PC-9 (cell line): ENCODE data around the gene ROBO2. TPM values are rescaled to one million over a fixed set of nuclear protein-coding genes. Genes with fewer than 3 reads are reported as not detected.

Experiments
- BruUV-seq: library from RNA; stranded (reverse); fragments of 400-500 nt; replicated peaks from 2 replicates; lab custom pipeline; 2021; lab: Mats Ljungman, UMichigan
- CTCF ChIA-PET: fragments of 300-600 bp; sonication (Branson Sonifier 250); formaldehyde crosslinking; loops from one replicate; lab custom pipeline; 2022; ENCODE audit warnings: antibody characterized with exemption; lab: Charles Lee
- POLR2A ChIA-PET: fragments of 300-600 bp; sonication (Branson Sonifier 250); formaldehyde crosslinking; loops from one replicate; lab custom pipeline; 2022; ENCODE audit warnings: antibody characterized with exemption; ENCODE audit not compliant: unreplicated experiment; lab: Charles Lee
- DNase-seq, 2 experiments: peaks; one replicate each; pipeline versions ENCODE4 v3.0.0 to v3.0.0-alpha.2; 2015 to 2022; ENCODE audit warnings: mixed read lengths in 1 of 2
- H2AFZ ChIP-seq: fragments of 200-600 bp; sonication (generic); 2 replicates; pipeline ENCODE4 v1.8.1; 2017; ENCODE audit warnings: antibody characterized with exemption
- H3F3A ChIP-seq: fragments of 200-600 bp; sonication (generic); 2 replicates; pipeline ENCODE4 v1.8.1; 2017; ENCODE audit warnings: antibody characterized with exemption, mild to moderate bottlenecking, low read depth; ENCODE audit not compliant: insufficient read depth
- H3K27ac ChIP-seq: fragments of 200-600 bp; sonication (generic); 2 replicates; pipeline ENCODE4 v1.6.1; 2016; ENCODE audit warnings: mixed run types
- H3K27me3 ChIP-seq: fragments of 200-600 bp; sonication (generic); 2 replicates; pipeline ENCODE4 v1.6.1; 2016; ENCODE audit warnings: low read depth, mixed run types; ENCODE audit not compliant: insufficient read depth
- H3K36me3 ChIP-seq: fragments of 200-600 bp; sonication (generic); 2 replicates; pipeline ENCODE4 v1.6.1; 2016; ENCODE audit warnings: low read depth, mixed run types
- H3K4me1 ChIP-seq: fragments of 200-600 bp; sonication (generic); replicated peaks from 2 replicates; pipeline ENCODE4 v1.6.1; 2016; ENCODE audit warnings: mixed run types; ENCODE audit not compliant: insufficient read depth
- H3K4me2 ChIP-seq: fragments of 200-600 bp; sonication (generic); 2 replicates; pipeline ENCODE4 v1.6.1; 2017; ENCODE audit warnings: mixed run types
- H3K4me3 ChIP-seq: fragments of 200-600 bp; sonication (generic); 2 replicates; pipeline ENCODE4 v1.6.1; 2016; ENCODE audit warnings: mixed run types
- H3K79me2 ChIP-seq: fragments of 200-600 bp; sonication (generic); 2 replicates; pipeline ENCODE4 v1.6.1; 2017; ENCODE audit warnings: low read depth, mixed run types
- H3K9me2 ChIP-seq: fragments of 200-600 bp; sonication (generic); 2 replicates; pipeline ENCODE4 v1.8.1; 2017; ENCODE audit warnings: mild to moderate bottlenecking; ENCODE audit not compliant: insufficient read depth
- H3K9me3 ChIP-seq: fragments of 200-600 bp; sonication (generic); 2 replicates; pipeline ENCODE4 v1.8.1; 2016; ENCODE audit warnings: low read depth; ENCODE audit not compliant: insufficient read depth
- H4K20me1 ChIP-seq: fragments of 200-600 bp; sonication (generic); 2 replicates; pipeline ENCODE4 v1.8.1; 2017; ENCODE audit not compliant: insufficient read depth
- CTCF ChIP-seq: fragments of 200-600 bp; sonication (generic); conservative IDR thresholded peaks from 2 replicates; pipeline ENCODE4 v1.6.1; 2017; ENCODE audit warnings: mixed run types, antibody characterized with exemption, mild to moderate bottlenecking, moderate library complexity
- EZH2 ChIP-seq: fragments of 200-600 bp; sonication (generic); IDR thresholded peaks from 2 replicates; pipeline ENCODE4 v1.8.0; 2017; ENCODE audit warnings: antibody characterized with exemption, low read depth
- intact Hi-C: fragments of 100-400 bp; cut with micrococcal nuclease; formaldehyde crosslinking; loops from one replicate; pipeline ENCODE4 v1.10.0; 2022; ENCODE audit not compliant: unreplicated experiment
- total RNA-seq: library from RNA; stranded (reverse); gene quantifications from 2 replicates; pipeline ENCODE4 v1.2.3, GENCODE V29; 2021

Gene ROBO2
- total RNA-seq, 1 experiment from 2014 or later = 0.39 TPM

- no peak overlapping the region for H3K4me3 ChIP-seq
These were observed 82.8 kb downstream of the ROBO2 start for GRCh38 chr3:77122652-77123051.

GRCh38 chr3:77125966-77126365, 86.1 kb downstream of the ROBO2 start:
- no peaks in the 10 kb centered on the region for H3K79me2 ChIP-seq
- no peaks in the 10 kb centered on the region for H3K4me1 ChIP-seq
- H3K27ac ChIP-seq = no peak overlapping the region
- no peaks in the 10 kb centered on the region for H3K9me3 ChIP-seq
- H3K9me2 ChIP-seq = no peaks in the 10 kb centered on the region
- no peaks in the 10 kb centered on the region for H4K20me1 ChIP-seq
- no peaks in the 10 kb centered on the region for H3K36me3 ChIP-seq
- POLR2A ChIA-PET = no interaction called here
- no peak for DNase-seq
- H3K4me2 ChIP-seq = no peak overlapping the region
- BruUV-seq = no TSS peak
- no peak overlapping the region for H3K4me3 ChIP-seq
- CTCF ChIA-PET = no interaction called here
- TF ChIP-seq EZH2 = no peak
- TF ChIP-seq CTCF = no peak
- H2AFZ ChIP-seq = no peak overlapping the region
- no peaks in the 10 kb centered on the region for H3F3A ChIP-seq
- intact Hi-C loops = no loop called here
- no peaks in the 10 kb centered on the region for H3K27me3 ChIP-seq

More at GRCh38 chr3:77122652-77123051, 82.8 kb downstream of the ROBO2 start:
- Histone ChIP-seq H3K4me1 (no peaks in the 10 kb centered on the region), H3F3A (no peaks in the 10 kb centered on the region), H3K9me3 (no peaks in the 10 kb centered on the region), H4K20me1 (no peaks in the 10 kb centered on the region), H3K79me2 (no peaks in the 10 kb centered on the region), H2AFZ (peak overlapping the region; percentile 46; the same call in 1 of the 2 replicates), H3K4me2 (no peak overlapping the region), H3K27me3 (no peaks in the 10 kb centered on the region), H3K9me2 (no peaks in the 10 kb centered on the region), H3K27ac (no peak overlapping the region), H3K36me3 (no peaks in the 10 kb centered on the region)
- intact Hi-C loops = no loop called here
- TF ChIP-seq EZH2 = no peak
- TF ChIP-seq CTCF = no peak
- ChIA-PET CTCF (no interaction called here), POLR2A (no interaction called here)
- no TSS peak for BruUV-seq
- DNase-seq = no peak

- H4K20me1 ChIP-seq = no peaks in the 10 kb centered on the region
- no peak overlapping the region for H3K27ac ChIP-seq
- no peak for TF ChIP-seq EZH2
- no peak for TF ChIP-seq CTCF
- intact Hi-C loops = no loop called here
- no peaks in the 10 kb centered on the region for H3K9me2 ChIP-seq
- H3K36me3 ChIP-seq = no peaks in the 10 kb centered on the region
- no peaks in the 10 kb centered on the region for H3K4me1 ChIP-seq
- no peaks in the 10 kb centered on the region for H3F3A ChIP-seq
- POLR2A ChIA-PET = no interaction called here
- no peak overlapping the region for H3K4me2 ChIP-seq
- H3K27me3 ChIP-seq = no peaks in the 10 kb centered on the region
- H3K4me3 ChIP-seq = no peak overlapping the region
- BruUV-seq = no TSS peak
- H2AFZ ChIP-seq = no peak overlapping the region
- no peaks in the 10 kb centered on the region for H3K9me3 ChIP-seq
- H3K79me2 ChIP-seq = no peaks in the 10 kb centered on the region
- CTCF ChIA-PET = no interaction called here
- DNase-seq = no peak
These were observed 94.9 kb downstream of the ROBO2 start for GRCh38 chr3:77134769-77135168.
